GM03348 (cell line): ENCODE data around the gene NFKBIZ.

ENCODE experiments used
- DNase-seq: peaks from one replicate; pipeline ENCODE4 v3.0.0; 2012; ENCODE audit warnings: low spot score

Gene NFKBIZ

GRCh38 chr3:101827211-101828174 is 21.8 kb upstream of the NFKBIZ start:
- peak; percentile 71 for DNase-seq

- no peak for DNase-seq
Observed at GRCh38 chr3:101828276-101828675, 21.0 kb upstream of the NFKBIZ start.

- peak; percentile 37 for DNase-seq
Observed at GRCh38 chr3:101828691-101829436, 20.4 kb upstream of the NFKBIZ start.

- DNase-seq = no peak
Observed at GRCh38 chr3:101829437-101829830, 19.9 kb upstream of the NFKBIZ start.

- DNase-seq = no peak
Observed at GRCh38 chr3:101829874-101830273, 19.4 kb upstream of the NFKBIZ start.

- DNase-seq = no peak
Observed at GRCh38 chr3:101833446-101833974, 15.8 kb upstream of the NFKBIZ start.

- DNase-seq = no peak
Observed at GRCh38 chr3:101835676-101836075, 13.6 kb upstream of the NFKBIZ start.

- DNase-seq = no peak
Observed at GRCh38 chr3:101836160-101836559, 13.2 kb upstream of the NFKBIZ start.

- DNase-seq = peak; percentile 28
Observed at GRCh38 chr3:101836652-101837598, 12.4 kb upstream of the NFKBIZ start.

GRCh38 chr3:101838691-101839090 is 10.6 kb upstream of the NFKBIZ start:
- no peak for DNase-seq

- no peak for DNase-seq
Observed at GRCh38 chr3:101840066-101840465, 9.2 kb upstream of the NFKBIZ start.

- DNase-seq = peak; percentile 40
Observed at GRCh38 chr3:101842245-101842934, 6.9 kb upstream of the NFKBIZ start.

GRCh38 chr3:101842935-101843330 is 6.4 kb upstream of the NFKBIZ start:
- no peak for DNase-seq

- no peak for DNase-seq
Observed at GRCh38 chr3:101845425-101845824, 3.9 kb upstream of the NFKBIZ start.

- no peak for DNase-seq
Observed at GRCh38 chr3:101846709-101847108, 2.6 kb upstream of the NFKBIZ start.

- DNase-seq = no peak
Observed at GRCh38 chr3:101847328-101847727, 2.0 kb upstream of the NFKBIZ start.

- no peak for DNase-seq
Observed at GRCh38 chr3:101848326-101848725, 988 bp upstream of the NFKBIZ start.

GRCh38 chr3:101849714-101850245 is 466 bp downstream of the NFKBIZ start:
- DNase-seq = peak; percentile 57

- DNase-seq = peak; percentile 65
Observed at GRCh38 chr3:101850246-101851051, 1.1 kb downstream of the NFKBIZ start.
